ENCODE measurements around the gene KRTAP5-2.
"Not testable (repeated sequence)": the region's sequence is repeated elsewhere in the genome, so short reads cannot be mapped to it uniquely, and the experiment has no call there.

- not testable (repeated sequence) for TF ChIP-seq POLR2AphosphoS5 (IDR thresholded peaks at IDR 0.05; ENCODE audit: low read depth, low read length); POLR2A (IDR thresholded peaks at IDR 0.05; ENCODE audit: low read depth, low read length); TAF1 (IDR thresholded peaks at IDR 0.05; ENCODE audit: low read depth, low read length); SPI1 (IDR thresholded peaks at IDR 0.05; ENCODE audit: low read depth, low read length); PAX5 (IDR thresholded peaks at IDR 0.05; ENCODE audit: insufficient read depth, low read length, severe bottlenecking); POU2F2 (IDR thresholded peaks at IDR 0.05; ENCODE audit: low read depth, low read length)
These were observed 1.4 kb downstream of the KRTAP5-2 start for GRCh38 chr11:1596576-1597121.
